LNCaP clone FGC (cell line): Measurements from ENCODE around the gene CREB3L1.

Experiments
- DNase-seq: peaks from one replicate; pipeline ENCODE4 v3.0.0-alpha.2; 2011; ENCODE audit warnings: low read depth
- H3K4me3 ChIP-seq: 2 replicates; pipeline ENCODE4 v1.5.1; 2011; ENCODE audit warnings: mild to moderate bottlenecking, low read depth, low read length, control low read depth
- CTCF ChIP-seq: IDR thresholded peaks from 2 replicates; pipeline ENCODE4 v1.5.1; 2012; ENCODE audit warnings: mild to moderate bottlenecking; ENCODE audit not compliant: control insufficient read depth, insufficient read depth; ENCODE audit errors: extremely low read depth

The CREB3L1 gene

GRCh38 chr11:46304605-46305179, 27.2 kb downstream of the CREB3L1 start:
- no peak for TF ChIP-seq CTCF
- DNase-seq = no peak
- no peak overlapping the region for H3K4me3 ChIP-seq

GRCh38 chr11:46305295-46305694, 27.8 kb downstream of the CREB3L1 start:
- DNase-seq = no peak
- H3K4me3 ChIP-seq = no peak overlapping the region
- 0 out of 2 replicates have a peak, but pooled peaks have one; percentile 7 for TF ChIP-seq CTCF

- H3K4me3 ChIP-seq = no peak overlapping the region
- DNase-seq = no peak
- TF ChIP-seq CTCF = no peak
Measured at GRCh38 chr11:46306296-46306853, 28.9 kb downstream of the CREB3L1 start.

- H3K4me3 ChIP-seq = no peak overlapping the region
Measured at GRCh38 chr11:46307369-46307768, 29.9 kb downstream of the CREB3L1 start.

GRCh38 chr11:46307785-46308341, 30.4 kb downstream of the CREB3L1 start:
- H3K4me3 ChIP-seq = no peak overlapping the region
- TF ChIP-seq CTCF = no peak
- no peak for DNase-seq

More at GRCh38 chr11:46307369-46307768, 29.9 kb downstream of the CREB3L1 start:
- TF ChIP-seq CTCF = no peak
- no peak for DNase-seq

GRCh38 chr11:46308631-46309419, 31.4 kb downstream of the CREB3L1 start:
- DNase-seq = peak; percentile 32
- H3K4me3 ChIP-seq = no peak overlapping the region

More at GRCh38 chr11:46308631-46309419, 31.4 kb downstream of the CREB3L1 start:
- TF ChIP-seq CTCF = peak; percentile 96
